Measurements from ENCODE around the gene TMEM169.
"Not testable (repeated sequence)": the region's sequence is repeated elsewhere in the genome, so short reads cannot be mapped to it uniquely, and the experiment has no call there.

Gene TMEM169

GRCh38 chr2:216071111-216071851 is 10.4 kb upstream of the TMEM169 start:
- DNase-seq (ENCODE audit: low spot score): no peak

- DNase-seq (ENCODE audit: low spot score): no peak
Measured at GRCh38 chr2:216072473-216072872, 9.2 kb upstream of the TMEM169 start.

DNA sequence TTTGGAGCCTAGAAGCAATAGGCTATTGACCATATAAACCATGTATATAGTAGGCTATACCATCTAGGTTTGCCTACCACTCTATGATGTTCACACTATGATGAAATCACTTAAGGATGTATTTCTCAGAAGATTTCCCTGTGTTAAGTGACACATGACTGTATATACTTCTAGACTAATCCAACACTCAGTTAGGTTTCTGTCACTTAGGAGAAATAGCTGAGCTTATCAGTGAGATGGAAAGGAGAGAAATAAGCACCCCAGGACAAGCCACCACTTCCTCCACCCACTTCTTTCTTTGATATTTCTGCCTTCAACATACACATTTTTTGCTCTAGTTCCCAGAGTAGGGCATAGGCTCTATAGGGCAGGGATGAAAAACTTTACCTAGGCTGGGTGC is 7.9 kb upstream of the TMEM169 start:
- DNase-seq (ENCODE audit: low spot score): no peak

DNA sequence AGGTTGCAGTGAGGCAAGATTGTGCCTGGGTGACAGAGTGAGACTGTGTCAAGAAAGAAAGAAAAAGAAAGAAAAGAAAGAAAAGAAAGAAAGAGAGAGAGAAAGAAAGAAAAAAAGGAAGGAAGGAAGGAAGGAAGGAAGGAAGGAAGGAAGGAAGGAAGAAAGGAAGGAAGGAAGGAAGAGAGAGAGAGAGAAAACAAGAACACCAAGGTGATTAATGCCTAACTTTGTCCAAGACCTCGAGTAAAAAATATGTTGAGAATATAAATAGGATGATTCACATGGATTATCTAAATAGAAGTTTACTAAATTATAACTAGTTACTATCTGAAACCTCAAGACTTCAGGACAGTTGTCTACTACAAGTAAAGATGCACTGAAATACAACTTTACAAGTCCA is 7.3 kb upstream of the TMEM169 start:
- no peak for DNase-seq (ENCODE audit: low spot score)

- no peak for DNase-seq (ENCODE audit: low spot score)
Measured at GRCh38 chr2:216074794-216075193, 6.9 kb upstream of the TMEM169 start.

DNA sequence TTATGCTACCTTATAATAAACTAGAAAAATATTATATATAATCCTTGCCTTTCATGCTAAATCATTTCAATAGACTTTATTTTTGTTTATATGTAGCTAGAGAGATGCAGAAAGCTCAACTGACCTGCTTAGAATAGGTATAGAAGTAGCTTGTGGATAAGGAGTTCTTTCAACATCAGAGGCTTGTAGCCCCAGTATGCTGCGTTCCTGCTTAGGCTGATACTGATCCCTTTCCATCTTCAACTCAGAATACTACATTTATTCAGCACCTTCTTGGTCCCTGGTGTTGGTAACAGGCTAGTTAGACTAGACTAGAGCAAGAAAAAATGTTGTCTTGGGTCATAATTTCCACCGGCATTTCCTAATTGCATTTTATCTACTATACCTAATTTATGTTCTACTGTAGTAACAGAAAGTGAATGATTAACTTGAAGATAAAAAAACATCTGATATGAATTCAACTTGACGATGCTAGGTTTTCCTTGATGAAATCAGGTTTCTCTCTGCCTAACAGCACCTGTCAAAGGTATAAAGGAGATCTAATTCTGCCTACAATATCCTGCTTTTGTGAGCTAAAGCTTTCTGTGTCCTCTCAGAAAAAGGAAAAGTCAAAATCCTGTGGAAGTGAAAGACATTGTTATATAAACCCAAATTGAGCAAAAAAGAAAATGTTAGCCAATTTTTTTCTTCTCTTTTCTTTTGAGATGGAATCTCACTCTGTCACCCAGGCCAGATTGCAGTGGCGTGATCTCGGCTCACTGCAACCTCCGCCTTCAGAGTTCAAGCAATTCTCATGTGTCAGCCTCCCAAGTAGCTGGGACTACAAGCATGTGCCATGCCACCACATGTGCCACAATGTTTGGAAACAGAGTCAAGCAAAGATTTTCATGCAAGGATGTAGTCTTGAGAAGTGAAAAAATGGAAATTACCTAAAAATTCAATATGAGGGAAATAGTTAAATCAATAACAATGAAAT is 5.9 kb upstream of the TMEM169 start:
- no peak for DNase-seq (ENCODE audit: low spot score)

GRCh38 chr2:216078776-216079175 is 2.9 kb upstream of the TMEM169 start:
- DNase-seq (ENCODE audit: low spot score): no peak

GRCh38 chr2:216080048-216080447 is 1.7 kb upstream of the TMEM169 start:
- not testable (repeated sequence) for DNase-seq (ENCODE audit: low spot score)

- DNase-seq (ENCODE audit: low spot score): no peak
Measured at GRCh38 chr2:216081012-216081411, 707 bp upstream of the TMEM169 start.

GRCh38 chr2:216082117-216082711 is 495 bp downstream of the TMEM169 start:
- DNase-seq (ENCODE audit: low spot score): no peak

DNA sequence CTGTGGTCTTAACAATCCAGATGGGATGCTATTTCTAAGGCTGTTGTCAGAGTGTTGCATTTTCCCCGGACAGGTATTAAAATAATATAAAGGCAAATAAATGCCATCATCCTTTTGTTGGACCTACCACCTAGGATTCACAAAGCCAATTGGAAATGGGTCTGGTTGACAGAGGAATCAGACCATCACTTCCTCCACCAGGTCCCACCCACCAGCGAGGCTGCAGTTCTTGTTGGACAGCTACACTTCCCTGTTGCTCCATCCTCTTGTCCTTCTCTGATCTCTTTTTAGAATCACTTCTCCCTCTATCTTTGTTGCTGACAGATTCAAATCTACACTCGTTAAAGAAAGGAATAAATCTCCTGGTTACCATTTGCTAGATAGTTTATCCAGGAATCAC is 1.1 kb downstream of the TMEM169 start:
- peak; percentile 40 for DNase-seq (ENCODE audit: low spot score)

DNA sequence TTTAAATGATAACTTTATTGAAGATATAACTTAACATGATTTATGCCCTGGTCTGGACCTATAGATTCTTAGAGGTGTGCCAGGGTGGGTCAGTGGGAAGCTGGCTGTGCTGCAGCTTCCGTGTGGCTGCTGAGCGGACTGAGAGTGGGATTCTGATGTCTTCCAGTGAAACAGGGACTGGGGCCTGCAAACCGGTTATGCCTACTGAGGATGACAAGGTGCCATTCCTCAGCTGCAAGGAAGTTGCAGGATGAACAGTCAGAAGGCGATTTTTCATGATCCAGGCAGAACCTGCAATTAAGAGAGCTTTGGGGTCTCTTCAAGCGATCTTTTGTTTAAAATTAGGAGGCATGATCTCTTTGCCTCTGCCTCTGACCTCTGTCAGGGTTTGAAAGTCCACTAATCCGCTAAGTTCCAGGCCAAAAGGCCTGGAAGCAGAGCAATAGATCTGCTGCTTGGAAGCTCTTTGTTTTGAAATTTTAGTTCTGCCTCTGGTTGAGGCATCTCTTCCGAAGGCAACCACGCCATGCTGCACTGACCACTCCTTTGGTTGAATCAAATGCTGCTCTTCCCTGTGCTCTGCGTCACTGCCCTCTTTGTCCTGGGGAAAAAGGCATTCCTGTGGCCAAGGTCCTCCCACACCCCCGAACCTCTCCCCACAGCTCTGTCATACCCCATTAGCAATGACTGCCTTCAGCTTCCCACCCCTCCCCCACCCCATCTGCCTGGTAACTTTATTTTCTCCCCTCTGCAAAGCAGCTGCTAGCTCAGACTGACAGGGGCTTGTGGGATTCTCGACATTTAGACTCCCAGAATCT is 2.0 kb downstream of the TMEM169 start:
- peak; percentile 93 for DNase-seq (ENCODE audit: low spot score)

- no peak for DNase-seq (ENCODE audit: low spot score)
Measured at GRCh38 chr2:216084547-216084946, 2.8 kb downstream of the TMEM169 start.

DNA sequence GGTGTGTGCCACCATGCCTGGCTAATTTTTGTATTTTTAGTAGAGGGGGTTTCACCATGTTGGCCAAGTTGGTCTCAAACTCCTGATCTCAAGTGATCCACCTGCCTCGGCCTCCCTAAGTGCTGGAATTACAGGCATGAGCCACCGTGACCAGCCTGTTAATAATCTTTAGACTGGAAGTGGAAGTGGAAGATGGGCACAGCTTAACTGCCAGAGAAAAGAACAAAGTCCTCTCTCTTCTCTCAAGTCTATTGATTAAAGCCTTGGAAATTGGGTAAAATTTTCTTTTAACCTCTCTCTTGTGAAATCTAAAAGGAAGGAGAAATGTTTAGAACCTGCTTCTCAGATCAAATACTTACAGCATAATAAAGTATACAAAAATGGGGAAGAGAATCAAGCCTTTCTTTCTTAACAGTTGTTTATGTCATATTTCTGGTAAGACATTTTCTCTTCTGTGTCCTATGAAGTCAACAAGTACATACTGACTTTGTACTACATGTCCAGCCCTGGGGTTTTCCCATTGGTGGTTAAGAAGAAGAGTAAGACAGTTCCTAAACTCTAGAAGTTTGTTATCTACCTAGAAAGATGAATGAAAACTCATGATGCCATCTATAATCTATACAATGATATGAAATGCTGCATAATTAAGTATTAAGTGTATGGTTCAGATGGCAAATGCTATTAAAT is 4.6 kb downstream of the TMEM169 start:
- peak; percentile 26 for DNase-seq (ENCODE audit: low spot score)

DNA sequence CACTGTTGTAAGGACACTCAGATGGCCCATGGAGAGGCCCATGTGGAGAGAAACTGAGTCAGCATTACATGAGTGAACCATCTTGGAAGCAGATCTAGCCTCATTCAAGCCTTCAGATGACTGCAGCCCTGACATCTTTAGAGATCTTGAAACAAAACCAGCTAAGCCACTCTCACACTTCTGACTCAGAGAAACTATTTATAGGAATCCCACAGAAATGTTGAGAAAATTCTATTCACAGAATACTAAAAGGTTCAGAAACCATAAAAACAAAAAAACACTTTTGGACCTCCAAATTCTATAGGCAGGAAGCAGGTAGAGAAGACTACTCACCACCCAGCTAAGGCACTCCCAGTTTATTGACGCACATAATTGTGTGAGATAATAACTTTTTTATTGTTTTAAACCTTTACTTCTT is 8.7 kb downstream of the TMEM169 start:
- no peak for DNase-seq (ENCODE audit: low spot score)

GRCh38 chr2:216092646-216093045 is 10.9 kb downstream of the TMEM169 start:
- DNase-seq (ENCODE audit: low spot score): no peak

- no peak for DNase-seq (ENCODE audit: low spot score)
Measured at GRCh38 chr2:216094701-216095100, 13.0 kb downstream of the TMEM169 start.

- no peak for DNase-seq (ENCODE audit: low spot score)
Measured at GRCh38 chr2:216098421-216099334, 17.0 kb downstream of the TMEM169 start.

- no peak for DNase-seq (ENCODE audit: low spot score)
Measured at GRCh38 chr2:216101109-216101508, 19.4 kb downstream of the TMEM169 start.

GRCh38 chr2:216103213-216103612 is 21.5 kb downstream of the TMEM169 start:
- no peak for DNase-seq (ENCODE audit: low spot score)
